A673 (cell line): Measurements from ENCODE around the gene TACC2. TPM values are rescaled to one million over a fixed set of nuclear protein-coding genes. Genes with fewer than 3 reads are reported as not detected.

Source experiments
- BruUV-seq: library from RNA; stranded (reverse); fragments of 400-500 nt; replicated peaks from 2 replicates; lab custom pipeline; 2021; lab: Mats Ljungman, UMichigan
- CTCF ChIA-PET: fragments of 300-600 bp; sonication (Branson Sonifier 250); formaldehyde crosslinking; loops from one replicate; lab custom pipeline; 2022; ENCODE audit warnings: antibody characterized with exemption; lab: Charles Lee
- POLR2A ChIA-PET: fragments of 300-600 bp; sonication (Branson Sonifier 250); formaldehyde crosslinking; loops from one replicate; lab custom pipeline; 2022; ENCODE audit warnings: antibody characterized with exemption; ENCODE audit not compliant: low non-redundant PET; lab: Charles Lee
- DNase-seq: peaks from one replicate; pipeline ENCODE4 v3.0.0-alpha.2; 2015; ENCODE audit warnings: low spot score
- H3K27ac ChIP-seq: fragments of 200-600 bp; sonication (generic); 2 replicates; pipeline ENCODE4 v1.5.1; 2016; ENCODE audit warnings: mixed run types, low read depth, mild to moderate bottlenecking, mixed read lengths, antibody characterized with exemption, low read length; ENCODE audit not compliant: poor library complexity, severe bottlenecking
- H3K27me3 ChIP-seq: fragments of 200-600 bp; sonication (generic); replicated peaks from 2 replicates; pipeline ENCODE4 v1.6.1; 2017; ENCODE audit warnings: mixed run types, low read depth, mild to moderate bottlenecking, mixed read lengths, antibody characterized with exemption, low read length; ENCODE audit not compliant: insufficient read depth, poor library complexity
- H3K36me3 ChIP-seq: fragments of 200-600 bp; sonication (generic); 2 replicates; pipeline ENCODE4 v1.6.1; 2016; ENCODE audit warnings: mixed run types, mild to moderate bottlenecking, mixed read lengths, antibody characterized with exemption, low read length; ENCODE audit not compliant: insufficient read depth, poor library complexity, severe bottlenecking
- H3K4me1 ChIP-seq: fragments of 200-600 bp; sonication (generic); 2 replicates; pipeline ENCODE4 v1.6.1; 2017; ENCODE audit warnings: mixed run types, mild to moderate bottlenecking, mixed read lengths, antibody characterized with exemption, low read length; ENCODE audit not compliant: insufficient read depth, poor library complexity, severe bottlenecking
- H3K4me3 ChIP-seq: fragments of 200-600 bp; sonication (generic); 2 replicates; pipeline ENCODE4 v1.5.1; 2016; ENCODE audit warnings: low read depth, mixed run types, mild to moderate bottlenecking, mixed read lengths, low read length; ENCODE audit not compliant: poor library complexity, severe bottlenecking
- H3K9me3 ChIP-seq: fragments of 200-600 bp; sonication (generic); 2 replicates; pipeline ENCODE4 v1.6.1; 2016; ENCODE audit warnings: mixed run types, low read depth, mild to moderate bottlenecking, mixed read lengths, antibody characterized with exemption, low read length; ENCODE audit not compliant: poor library complexity, severe bottlenecking
- CTCF ChIP-seq: fragments of 300-800, 200-600 bp; sonication (generic); conservative IDR thresholded peaks from 2 replicates; pipeline ENCODE4 v1.5.1; 2017; ENCODE audit warnings: low read depth, mild to moderate bottlenecking, antibody characterized with exemption, low read length, moderate library complexity, mixed read lengths
- EZH2 ChIP-seq: fragments of 200-600 bp; sonication (generic); IDR thresholded peaks from 2 replicates; pipeline ENCODE4 v1.6.1; 2017; ENCODE audit warnings: borderline replicate concordance, low read depth, mild to moderate bottlenecking, mixed read lengths, antibody characterized with exemption, low read length; ENCODE audit not compliant: poor library complexity, severe bottlenecking
- intact Hi-C: fragments of 100-400 bp; cut with micrococcal nuclease; formaldehyde crosslinking; loops from one replicate; pipeline ENCODE4 v1.10.0; 2022; ENCODE audit not compliant: unreplicated experiment
- total RNA-seq: library from RNA; stranded (reverse); gene quantifications from 2 replicates; pipeline ENCODE4 v1.2.3, GENCODE V29; 2021

The TACC2 gene
- total RNA-seq, 1 experiment from 2014 or later = 0.62 TPM

- Histone ChIP-seq H3K27ac (no peak overlapping the region), H3K4me1 (no peaks in the 10 kb centered on the region), H3K27me3 (peaks cover 7% of the 10 kb centered on the region), H3K4me3 (no peak overlapping the region), H3K9me3 (no peaks in the 10 kb centered on the region), H3K36me3 (no peaks in the 10 kb centered on the region)
- intact Hi-C loops = no loop called here
- DNase-seq = no peak
- BruUV-seq = no TSS peak
- ChIA-PET CTCF (no interaction called here), POLR2A (no interaction called here)
- TF ChIP-seq EZH2 (no peak), CTCF (no peak)
These were observed 292.2 kb downstream of the TACC2 start for GRCh38 chr10:122281018-122281626.

- no TSS peak for BruUV-seq
- POLR2A ChIA-PET = no interaction called here
- no peaks in the 10 kb centered on the region for H3K4me1 ChIP-seq
- no peak overlapping the region for H3K27ac ChIP-seq
- no peaks in the 10 kb centered on the region for H3K36me3 ChIP-seq
- intact Hi-C loops = no loop called here
- H3K9me3 ChIP-seq = no peaks in the 10 kb centered on the region
- peaks cover under 1% of the 10 kb centered on the region for H3K27me3 ChIP-seq
- no peak overlapping the region for H3K4me3 ChIP-seq
- CTCF ChIA-PET = no interaction called here
- TF ChIP-seq CTCF (no peak), EZH2 (no peak)
- no peak for DNase-seq
These were observed 292.8 kb downstream of the TACC2 start for GRCh38 chr10:122281751-122282150.

- intact Hi-C loops = no loop called here
- H3K27ac ChIP-seq = no peak overlapping the region
- H3K4me1 ChIP-seq = peaks cover 2% of the 10 kb centered on the region
- ChIA-PET POLR2A (no interaction called here), CTCF (no interaction called here)
- TF ChIP-seq EZH2 = no peak
- no peak for TF ChIP-seq CTCF
- no TSS peak for BruUV-seq
- no peaks in the 10 kb centered on the region for H3K36me3 ChIP-seq
- H3K27me3 ChIP-seq = no peaks in the 10 kb centered on the region
- H3K9me3 ChIP-seq = no peaks in the 10 kb centered on the region
- DNase-seq = no peak
- H3K4me3 ChIP-seq = no peak overlapping the region
These were observed 293.3 kb downstream of the TACC2 start for GRCh38 chr10:122282253-122282671.
